Aorta (tissue), 5 donors: ENCODE results near the gene EREG. TPM values are rescaled to one million over a fixed set of nuclear protein-coding genes. Genes with fewer than 3 reads are reported as not detected.

Experiments used
- ATAC-seq: fragments of 200-7000 bp; cut with Tn5 transposase; one replicate; pipeline ENCODE4 v1.9.1; 2022; ENCODE audit warnings: moderate library complexity; ENCODE audit not compliant: low FRiP score
- DNase-seq, 2 donors: peaks; one replicate each; pipeline ENCODE4 v3.0.0-alpha.2; 2020
- H3K27ac ChIP-seq, 2 donors: one replicate each; pipeline ENCODE4 v1.5.1; 2013; ENCODE audit warnings: low read length in 2 of 2, mild to moderate bottlenecking in 2 of 2, moderate library complexity in 2 of 2, control low read depth in 1 of 2, inconsistent platforms in 1 of 2, low read depth in 1 of 2
- H3K27me3 ChIP-seq, 2 donors: one replicate each; pipeline ENCODE4 v1.6.1; 2013; ENCODE audit warnings: control low read depth in 1 of 2, low read length in 1 of 2, mild to moderate bottlenecking in 1 of 2, moderate library complexity in 1 of 2; ENCODE audit not compliant: insufficient read depth in 2 of 2, control insufficient read depth in 1 of 2
- H3K36me3 ChIP-seq, 2 donors: one replicate each; pipeline ENCODE4 v1.6.1; 2013; ENCODE audit warnings: control low read depth in 1 of 2, low read length in 1 of 2, mild to moderate bottlenecking in 1 of 2; ENCODE audit not compliant: insufficient read depth in 2 of 2, control insufficient read depth in 1 of 2
- H3K4me1 ChIP-seq, 2 donors: one replicate each; pipeline ENCODE4 v1.6.1; 2013; ENCODE audit warnings: low read length in 2 of 2, control low read depth in 1 of 2, mild to moderate bottlenecking in 1 of 2, moderate library complexity in 1 of 2; ENCODE audit not compliant: insufficient read depth in 2 of 2, control insufficient read depth in 1 of 2
- H3K4me3 ChIP-seq, 2 donors: one replicate each; pipeline ENCODE4 v1.5.1; 2013; ENCODE audit warnings: low read length in 2 of 2, control low read depth in 1 of 2, mild to moderate bottlenecking in 1 of 2
- H3K9me3 ChIP-seq: one replicate; pipeline ENCODE4 v1.6.1; 2013; ENCODE audit warnings: mild to moderate bottlenecking, low read length; ENCODE audit not compliant: control insufficient read depth
- WGBS, 2 donors: extraction: QIAGEN DNeasy Blood & Tissue Kit; methylation state at CpG; one replicate each; pipeline ENCODE4 v1.1.7; 2013; 5-methylcytosine and 5-hydroxymethylcytosine counted together
- intact Hi-C, 2 donors: fragments of 100-400 bp; cut with DNase I; formaldehyde crosslinking; loops; one replicate each; pipeline versions ENCODE4 v1.14.2 to v1.15.0; 2022
- polyA plus RNA-seq, 2 donors: library from polyadenylated mRNA; stranded (reverse); fragments of 200-250 nt; gene quantifications; one replicate each; pipeline ENCODE4 v1.2.3, GENCODE V29; 2013
- total RNA-seq, 2 donors: library from RNA; stranded (reverse); fragmentation: NEBNext Ultra II Directional; extraction: Animal tissue kit (Norgen Biotek cat#: 25700); gene quantifications; one replicate each; pipeline ENCODE4 v1.2.1, GENCODE V29; 2021
- donor health status: healthy with polysubstance abuse.
- donor health status: Bipolar disorder and iron deficiency.
- donor health status: DM: no; HTN: no; CAD: no.
- donor health status: DM: no; HTN: no; CAD: no.
- donor health status: DM: yes; HTN: yes; CAD: no.

Gene EREG
- total and polyA plus RNA-seq, 4 donors = 0.38 to 6.3 (median 0.66) TPM; not detected in 1

- H3K36me3 ChIP-seq = no peaks in the 10 kb centered on the region
- no peak for ATAC-seq
- intact Hi-C loops = no loop called here
These were observed 41.3 kb upstream of the EREG start for GRCh38 chr4:74323663-74324062.

GRCh38 chr4:74324262-74324661, 40.7 kb upstream of the EREG start:
- H3K36me3 ChIP-seq = no peaks in the 10 kb centered on the region
- no peak overlapping the region for H3K4me3 ChIP-seq
- intact Hi-C loops = no loop called here
- no peak overlapping the region for H3K27ac ChIP-seq
- ATAC-seq (no peak), DNase-seq (no peak)
- WGBS, 2 donors = 75 to 77% methylated on average over 3 of the region's 3 CpGs
- no peaks in the 10 kb centered on the region for H3K4me1 ChIP-seq
- no peaks in the 10 kb centered on the region for H3K9me3 ChIP-seq
- H3K27me3 ChIP-seq = no peaks in the 10 kb centered on the region

More at GRCh38 chr4:74323663-74324062, 41.3 kb upstream of the EREG start:
- WGBS, 2 donors = 79 to 84% methylated on average over 4 of the region's 4 CpGs
- Histone ChIP-seq H3K4me1 (no peaks in the 10 kb centered on the region), H3K4me3 (no peak overlapping the region), H3K27ac (no peak overlapping the region), H3K9me3 (no peaks in the 10 kb centered on the region), H3K27me3 (no peaks in the 10 kb centered on the region)
- no peak for DNase-seq

GRCh38 chr4:74325886-74326285, 39.1 kb upstream of the EREG start:
- no peak for DNase-seq
- Histone ChIP-seq H3K36me3 (no peaks in the 10 kb centered on the region), H3K27ac (no peak overlapping the region), H3K4me1 (no peaks in the 10 kb centered on the region), H3K27me3 (no peaks in the 10 kb centered on the region), H3K9me3 (no peaks in the 10 kb centered on the region), H3K4me3 (no peak overlapping the region)
- ATAC-seq = no peak
- intact Hi-C loops = no loop called here
- 87 to 88% methylated on average over 2 of the region's 2 CpGs for WGBS, 2 donors

- intact Hi-C loops = no loop called here
- no peaks in the 10 kb centered on the region for H3K36me3 ChIP-seq
- H3K4me1 ChIP-seq = no peaks in the 10 kb centered on the region
- H3K4me3 ChIP-seq = no peak overlapping the region
- no peak overlapping the region for H3K27ac ChIP-seq
- no peak for DNase-seq
- WGBS, 2 donors = 44 to 53% methylated on average over 3 of the region's 3 CpGs
- no peaks in the 10 kb centered on the region for H3K27me3 ChIP-seq
- H3K9me3 ChIP-seq = no peaks in the 10 kb centered on the region
- ATAC-seq = no peak
These were observed 37.2 kb upstream of the EREG start for GRCh38 chr4:74327762-74328161.

- H3K36me3 ChIP-seq = no peaks in the 10 kb centered on the region
- no peaks in the 10 kb centered on the region for H3K27me3 ChIP-seq
- intact Hi-C loops = no loop called here
- no peak overlapping the region for H3K27ac ChIP-seq
- DNase-seq = no peak
- 89 to 95% methylated on average over 1 of the region's 1 CpG for WGBS, 2 donors
- no peaks in the 10 kb centered on the region for H3K9me3 ChIP-seq
- ATAC-seq = no peak
- no peak overlapping the region for H3K4me3 ChIP-seq
- no peaks in the 10 kb centered on the region for H3K4me1 ChIP-seq
These were observed 36.4 kb upstream of the EREG start for GRCh38 chr4:74328501-74328900.

GRCh38 chr4:74329307-74329706, 35.6 kb upstream of the EREG start:
- ATAC-seq (no peak), DNase-seq (no peak)
- Histone ChIP-seq H3K9me3 (no peaks in the 10 kb centered on the region), H3K36me3 (no peaks in the 10 kb centered on the region), H3K27me3 (no peaks in the 10 kb centered on the region), H3K27ac (no peak overlapping the region), H3K4me3 (no peak overlapping the region), H3K4me1 (no peaks in the 10 kb centered on the region)
- intact Hi-C loops = no loop called here

GRCh38 chr4:74330295-74330750, 34.6 kb upstream of the EREG start:
- 76 to 80% methylated on average over 9 of the region's 9 CpGs for WGBS, 2 donors
- Histone ChIP-seq H3K36me3 (no peaks in the 10 kb centered on the region), H3K4me1 (no peaks in the 10 kb centered on the region), H3K9me3 (no peaks in the 10 kb centered on the region), H3K27ac (no peak overlapping the region), H3K4me3 (no peak overlapping the region), H3K27me3 (no peaks in the 10 kb centered on the region)
- DNase-seq (no peak), ATAC-seq (no peak)
- intact Hi-C loops = no loop called here

GRCh38 chr4:74331252-74331651, 33.7 kb upstream of the EREG start:
- DNase-seq (no peak), ATAC-seq (no peak)
- Histone ChIP-seq H3K4me1 (no peaks in the 10 kb centered on the region), H3K27me3 (no peaks in the 10 kb centered on the region), H3K36me3 (no peaks in the 10 kb centered on the region), H3K9me3 (no peaks in the 10 kb centered on the region), H3K27ac (no peak overlapping the region), H3K4me3 (no peak overlapping the region)
- WGBS, 2 donors = 80 to 84% methylated on average over 2 of the region's 2 CpGs
- intact Hi-C loops = no loop called here

GRCh38 chr4:74331944-74332343, 33.0 kb upstream of the EREG start:
- intact Hi-C loops = no loop called here
- DNase-seq (no peak), ATAC-seq (no peak)

More at GRCh38 chr4:74331944-74332343, 33.0 kb upstream of the EREG start:
- Histone ChIP-seq H3K4me1 (no peaks in the 10 kb centered on the region), H3K27ac (no peak overlapping the region), H3K9me3 (no peaks in the 10 kb centered on the region), H3K4me3 (no peak overlapping the region), H3K27me3 (no peaks in the 10 kb centered on the region), H3K36me3 (no peaks in the 10 kb centered on the region)
